Adipose tissue (tissue), 3 donors: Measurements from ENCODE around the gene SPATA3. TPM values are rescaled to one million over a fixed set of nuclear protein-coding genes. Genes with fewer than 3 reads are reported as not detected.

Experiments
- H3K27ac ChIP-seq: one replicate; pipeline ENCODE4 v1.5.1; 2013; ENCODE audit warnings: low read depth, low read length
- WGBS, 3 donors: extraction: QIAGEN DNeasy Blood & Tissue Kit; methylation state at CpG; one replicate each; pipeline ENCODE4 v1.1.7; 2013; 5-methylcytosine and 5-hydroxymethylcytosine counted together
- polyA plus RNA-seq, 3 donors: library from polyadenylated mRNA; stranded (reverse); fragments of 200-250 nt; gene quantifications; one replicate each; pipeline ENCODE4 v1.2.3, GENCODE V29; 2013
- donor health status: healthy with polysubstance abuse.
- donor health status: Bipolar disorder and iron deficiency.
- donor health status: healthy.

The SPATA3 gene
- polyA plus RNA-seq, result not detected

DNA sequence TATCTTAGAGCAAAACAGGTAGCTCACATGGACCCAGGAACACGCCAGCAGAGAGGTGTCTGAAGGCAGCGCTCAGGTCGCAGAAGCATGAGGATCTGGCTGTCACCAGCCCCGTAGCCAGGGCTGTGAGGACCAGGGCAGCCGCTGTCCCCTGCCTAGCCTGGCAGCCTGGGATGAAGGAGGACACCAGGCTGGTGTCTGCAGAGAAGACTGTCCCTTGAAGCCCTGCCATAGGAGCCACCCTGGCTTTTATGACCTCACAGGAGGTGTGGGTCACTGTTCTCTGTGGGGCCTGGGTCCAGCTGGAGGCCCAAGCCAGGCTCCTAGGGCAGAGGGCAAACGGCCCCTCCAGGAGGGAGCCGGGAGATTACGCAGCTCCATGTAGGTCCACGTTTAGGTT is at the start of gene SPATA3:
Gene SPATA3 (plus strand): TSS at position 301 of the 400 bp plus-strand sequence. CDS start 113 bp downstream, outside the sequence.
- 87 to 89% (median 88%) methylated on average over 9 of the region's 9 CpGs for WGBS, 3 donors

DNA sequence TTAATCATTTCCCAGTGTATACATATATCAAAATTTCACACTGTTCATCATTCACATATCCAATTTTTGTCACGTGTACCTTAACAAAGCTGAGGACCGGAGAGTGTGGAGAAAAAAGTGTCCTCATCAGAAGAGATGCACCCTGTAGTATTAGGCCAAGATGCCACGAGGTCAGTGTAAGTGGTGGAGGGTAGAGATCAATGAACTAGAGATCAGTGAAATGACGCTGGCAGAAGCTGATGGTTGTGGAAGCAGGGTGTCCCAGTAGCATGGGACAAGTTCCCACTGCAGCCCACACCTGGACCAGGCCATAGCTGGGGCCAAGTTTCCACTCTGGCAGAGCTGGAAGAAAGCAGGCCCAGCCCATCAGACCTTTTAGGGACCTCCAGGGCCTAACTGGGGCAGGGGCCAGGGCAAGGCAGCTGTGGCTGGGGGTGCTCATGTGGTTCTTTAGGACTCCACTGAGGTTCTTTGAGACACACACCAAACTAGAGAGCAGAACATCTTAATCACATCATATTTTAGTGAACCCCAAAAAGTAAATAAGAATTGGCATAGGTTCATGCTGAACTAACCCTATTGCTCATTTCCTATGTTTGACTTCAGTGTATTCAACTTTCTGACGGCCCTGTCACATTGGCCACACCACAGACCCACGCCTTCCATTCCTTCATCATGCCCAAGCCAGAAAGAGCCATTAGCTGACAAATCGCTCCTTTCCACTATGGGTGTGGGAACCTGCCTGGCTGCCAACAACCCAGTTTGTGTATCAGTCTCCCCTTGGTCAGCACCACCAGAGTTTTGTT is 49.3 kb upstream of the SPATA3 start:
- 84 to 91% (median 84%) methylated on average over 7 of the region's 7 CpGs for WGBS, 3 donors
- no peak overlapping the region for H3K27ac ChIP-seq

More for the DNA sequence above, at the start of gene SPATA3:
- H3K27ac ChIP-seq, result no peak within 1 kb of the TSS

DNA sequence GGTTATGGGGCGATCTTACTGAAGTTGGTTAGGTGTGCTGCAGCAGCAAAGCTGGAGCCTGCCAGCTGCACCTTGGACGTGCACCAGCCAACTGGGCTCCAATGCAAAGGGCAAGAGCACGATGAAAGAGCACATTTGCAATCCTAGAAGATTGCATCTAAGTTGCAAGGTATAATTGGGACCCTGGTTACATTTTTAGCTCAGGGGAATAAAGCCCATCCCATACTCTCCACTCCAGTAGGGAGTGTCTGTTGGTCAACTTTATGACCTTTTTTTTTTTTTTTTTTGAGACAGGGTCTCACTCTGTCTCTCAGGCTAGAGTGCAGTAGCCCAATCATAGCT is 48.7 kb upstream of the SPATA3 start:
- H3K27ac ChIP-seq, result no peak overlapping the region
- whole genome bisulfite sequencing, 3 donors, result 79 to 96% (median 91%) methylated on average over 3 of the region's 3 CpGs

DNA sequence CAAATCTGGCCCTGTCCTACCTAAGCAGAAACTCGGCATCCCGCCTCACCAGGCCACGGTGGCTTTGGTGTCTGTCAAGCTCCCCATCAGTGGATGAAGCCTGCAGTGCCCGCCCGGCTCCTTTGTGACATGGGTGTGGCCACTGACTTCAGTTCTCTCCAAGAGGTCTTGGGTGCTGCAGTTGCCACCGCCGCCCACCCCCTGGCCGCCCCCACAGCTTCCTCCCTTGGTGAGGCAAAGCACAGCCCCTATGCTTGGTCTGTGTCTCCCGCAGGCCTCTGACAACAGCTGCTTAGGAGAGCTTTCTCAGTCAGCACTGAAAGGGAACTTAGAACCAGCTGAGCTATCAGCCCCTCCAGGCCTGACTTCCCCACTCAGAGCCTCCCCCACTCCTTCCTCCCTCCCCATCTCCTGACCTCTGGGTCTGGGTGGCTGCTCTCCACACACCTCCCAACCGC is 48.0 kb upstream of the SPATA3 start:
- WGBS, 3 donors, result 62 to 83% (median 65%) methylated on average over 10 of the region's 10 CpGs
- no peak overlapping the region for H3K27ac ChIP-seq

DNA sequence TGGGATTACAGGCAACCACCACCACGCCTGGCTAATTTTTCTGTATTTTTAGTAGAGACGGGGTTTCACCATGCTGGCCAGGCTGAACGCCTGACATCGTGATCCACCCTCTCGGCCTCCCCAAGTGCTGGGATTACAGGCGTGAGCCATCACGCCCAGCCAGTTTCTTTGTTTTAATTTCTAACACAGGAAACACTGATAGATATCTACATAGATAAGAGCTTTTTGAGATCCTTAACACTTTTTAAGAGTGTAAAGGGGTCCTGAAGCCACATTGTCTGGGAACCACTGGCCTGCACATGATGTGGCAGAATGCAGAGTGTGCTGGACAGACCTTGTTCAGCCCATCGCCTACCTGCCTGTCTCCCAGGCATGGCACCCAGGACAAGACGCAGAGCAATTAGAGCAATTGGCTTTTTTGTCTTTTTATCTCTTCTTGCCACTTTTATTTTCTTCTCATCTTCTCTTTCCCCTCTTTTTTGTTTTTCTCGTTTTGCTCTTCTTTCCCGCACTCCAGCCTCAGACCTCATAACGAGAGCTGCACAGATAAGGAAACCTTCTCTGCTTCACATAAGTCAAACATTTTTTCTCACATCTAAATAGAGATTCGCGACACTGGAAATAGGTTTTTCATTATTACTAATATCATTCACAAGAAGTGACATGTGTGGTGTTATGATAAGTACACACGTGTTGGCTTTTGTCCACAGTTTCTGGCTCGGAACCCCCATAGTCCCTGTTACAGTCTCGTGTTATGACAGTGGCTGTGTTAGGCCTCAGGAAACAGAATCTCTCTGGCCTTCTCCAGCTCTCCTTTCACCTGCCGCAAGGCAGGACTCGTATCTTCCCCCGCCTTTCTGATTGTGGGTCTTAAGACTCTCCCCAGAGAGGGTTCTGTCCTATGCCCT is 45.7 kb upstream of the SPATA3 start:
- no peak overlapping the region for H3K27ac ChIP-seq
- WGBS, 3 donors, result 87 to 89% (median 88%) methylated on average over 20 of the region's 20 CpGs

DNA sequence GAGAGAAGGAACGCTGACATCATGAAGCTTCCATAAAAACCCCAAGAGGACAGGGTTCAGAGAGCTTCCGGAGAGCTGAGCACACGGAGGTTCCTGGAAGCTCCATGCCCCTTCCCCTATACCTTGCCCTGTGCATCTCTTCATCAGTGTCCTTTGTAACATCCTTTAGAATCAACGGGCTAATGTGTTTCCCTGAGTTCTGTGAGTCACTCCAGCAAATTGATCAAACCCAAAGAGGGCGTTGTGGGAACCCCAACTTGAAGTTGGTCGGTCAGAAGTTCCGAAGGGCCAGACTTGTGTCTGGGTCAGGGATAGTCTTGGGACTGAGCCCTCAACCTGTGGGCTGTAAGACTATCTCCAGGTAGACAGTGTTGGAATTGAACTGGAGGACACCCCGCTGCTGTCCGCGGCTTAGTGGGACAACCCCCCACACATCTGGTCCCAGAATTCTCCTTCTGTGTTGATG is 45.0 kb upstream of the SPATA3 start:
- WGBS, 3 donors, result 88 to 93% (median 92%) methylated on average over 10 of the region's 10 CpGs
- no peak overlapping the region for H3K27ac ChIP-seq

DNA sequence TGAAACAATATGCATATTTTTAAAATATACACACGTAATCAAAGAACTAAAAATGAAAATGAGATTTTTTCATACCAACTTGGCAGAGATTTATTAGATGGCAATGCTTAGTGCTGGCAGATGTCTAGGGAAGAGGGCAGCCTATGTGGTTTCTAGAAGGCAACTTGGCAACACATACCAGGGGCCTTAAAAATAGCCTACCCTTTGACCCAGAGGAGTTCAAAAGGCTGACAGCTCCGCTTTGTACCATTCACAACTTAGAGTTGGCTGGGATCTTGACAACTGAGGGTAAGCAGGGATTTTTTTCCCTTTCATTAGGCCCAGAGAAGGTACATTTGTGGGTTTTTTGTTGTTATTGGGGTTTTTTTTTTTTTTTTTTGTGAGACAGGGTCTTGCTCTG is 44.5 kb upstream of the SPATA3 start:
- no peak overlapping the region for H3K27ac ChIP-seq
- WGBS, 3 donors, result 64 to 86% (median 72%) methylated on average over 2 of the region's 2 CpGs

DNA sequence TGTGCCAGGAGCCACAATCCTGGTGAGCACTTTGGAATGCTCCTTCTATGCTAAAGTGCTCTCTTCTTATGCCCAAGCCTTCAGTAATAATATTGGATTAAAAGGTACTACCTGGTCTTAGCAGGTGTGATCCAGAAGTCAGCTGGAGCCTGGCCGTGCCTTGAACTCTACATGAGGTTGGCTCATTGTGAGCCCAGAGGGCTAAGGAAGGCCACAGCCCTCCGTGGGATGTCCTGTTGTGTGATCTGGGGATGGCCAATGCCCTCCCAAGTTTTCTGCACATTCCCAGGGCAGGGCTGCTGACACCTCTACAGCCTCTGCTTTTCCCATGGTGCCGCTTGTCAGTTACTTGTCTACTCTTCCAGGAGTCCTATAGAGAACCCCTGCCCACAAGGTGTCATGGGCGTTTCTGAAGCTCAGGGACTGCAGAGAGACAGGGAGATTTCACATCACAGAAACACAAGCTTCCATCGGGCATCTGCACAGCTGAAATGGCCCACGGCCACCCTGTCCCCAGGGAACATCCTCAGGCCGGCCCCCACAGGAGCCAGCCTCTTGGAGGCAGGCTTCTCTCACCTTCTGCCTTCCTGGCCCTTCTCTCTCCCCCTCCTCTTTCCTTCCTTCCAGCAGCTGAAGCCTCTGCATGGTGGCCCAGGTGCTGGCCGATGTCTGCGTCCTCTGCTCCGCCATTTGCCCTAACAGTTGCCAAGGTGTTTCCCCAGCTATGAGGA is 43.5 kb upstream of the SPATA3 start:
- WGBS, 3 donors, result 88 to 93% (median 91%) methylated on average over 10 of the region's 10 CpGs

DNA sequence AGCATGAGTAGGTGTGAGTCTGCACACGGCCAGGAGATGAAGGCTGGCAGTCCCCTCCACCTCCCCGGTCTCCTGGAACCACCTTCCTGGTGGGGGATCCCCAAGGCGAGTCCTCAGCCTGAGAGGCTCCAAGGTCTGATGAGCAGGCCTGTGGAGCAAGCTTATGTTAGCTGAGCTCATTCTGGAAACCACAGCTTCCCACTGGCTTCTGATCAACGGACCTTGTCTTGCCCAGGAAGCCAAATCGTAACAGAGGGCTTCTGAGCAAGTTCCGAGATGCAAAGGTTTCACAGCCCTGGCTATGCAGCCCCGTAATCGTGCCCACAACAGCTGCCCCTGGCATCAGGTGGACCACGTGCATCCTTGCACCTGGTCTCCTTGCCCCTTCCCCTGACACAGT is 42.1 kb upstream of the SPATA3 start:
- H3K27ac ChIP-seq, result no peak overlapping the region

More for the DNA sequence above, 43.5 kb upstream of the SPATA3 start:
- H3K27ac ChIP-seq, result no peak overlapping the region

DNA sequence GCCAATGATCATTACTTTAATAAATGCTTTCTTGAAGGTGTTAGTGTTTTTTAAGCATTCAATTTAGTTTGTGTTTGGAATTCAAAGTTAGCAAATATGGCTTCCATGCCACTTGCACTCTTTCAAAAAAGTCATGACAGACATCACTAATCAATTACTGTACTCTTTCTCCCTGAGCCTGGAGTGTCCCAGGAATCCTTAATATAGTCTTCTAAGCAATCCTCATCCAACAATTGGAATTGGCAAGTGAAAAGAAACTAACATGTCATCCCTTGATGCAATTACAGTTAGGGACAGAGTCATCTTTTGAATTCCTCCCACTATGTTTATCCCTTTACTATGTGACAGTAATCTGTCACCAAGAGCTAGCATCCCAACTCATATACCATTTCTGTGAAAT is 41.2 kb upstream of the SPATA3 start:
- H3K27ac ChIP-seq, result no peak overlapping the region

More for the DNA sequence above, 42.1 kb upstream of the SPATA3 start:
- 59 to 76% (median 67%) methylated on average over 9 of the region's 9 CpGs for WGBS, 3 donors

DNA sequence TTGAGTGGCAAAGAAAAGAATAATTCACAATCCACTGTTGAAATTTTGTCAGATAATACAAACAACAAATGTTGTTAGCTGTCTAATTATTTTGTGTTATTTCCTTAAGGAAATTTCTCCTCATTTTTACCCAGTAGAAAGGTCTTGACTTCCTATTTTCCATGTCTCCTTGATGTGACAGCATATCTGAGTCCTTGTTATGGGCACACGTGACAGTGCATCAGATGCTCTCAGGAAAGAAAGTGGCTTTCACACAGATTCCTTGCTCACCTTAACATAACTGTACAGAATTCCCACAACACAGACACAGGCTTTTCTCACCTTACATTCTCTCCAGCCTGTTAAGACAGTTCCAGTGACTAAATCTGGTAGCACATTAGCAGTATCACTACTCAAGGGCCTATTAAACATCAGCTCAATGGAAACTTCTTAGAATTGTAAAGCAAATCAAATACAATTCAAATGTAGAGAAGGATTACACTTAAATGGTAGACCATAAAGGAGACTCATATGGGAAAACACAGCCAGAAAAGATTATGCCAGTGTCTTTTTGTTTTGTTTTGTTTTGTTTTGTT is 40.7 kb upstream of the SPATA3 start:
- WGBS, 3 donors, result 75 to 92% (median 76%) methylated on average over 1 of the region's 1 CpG
- H3K27ac ChIP-seq, result no peak overlapping the region

DNA sequence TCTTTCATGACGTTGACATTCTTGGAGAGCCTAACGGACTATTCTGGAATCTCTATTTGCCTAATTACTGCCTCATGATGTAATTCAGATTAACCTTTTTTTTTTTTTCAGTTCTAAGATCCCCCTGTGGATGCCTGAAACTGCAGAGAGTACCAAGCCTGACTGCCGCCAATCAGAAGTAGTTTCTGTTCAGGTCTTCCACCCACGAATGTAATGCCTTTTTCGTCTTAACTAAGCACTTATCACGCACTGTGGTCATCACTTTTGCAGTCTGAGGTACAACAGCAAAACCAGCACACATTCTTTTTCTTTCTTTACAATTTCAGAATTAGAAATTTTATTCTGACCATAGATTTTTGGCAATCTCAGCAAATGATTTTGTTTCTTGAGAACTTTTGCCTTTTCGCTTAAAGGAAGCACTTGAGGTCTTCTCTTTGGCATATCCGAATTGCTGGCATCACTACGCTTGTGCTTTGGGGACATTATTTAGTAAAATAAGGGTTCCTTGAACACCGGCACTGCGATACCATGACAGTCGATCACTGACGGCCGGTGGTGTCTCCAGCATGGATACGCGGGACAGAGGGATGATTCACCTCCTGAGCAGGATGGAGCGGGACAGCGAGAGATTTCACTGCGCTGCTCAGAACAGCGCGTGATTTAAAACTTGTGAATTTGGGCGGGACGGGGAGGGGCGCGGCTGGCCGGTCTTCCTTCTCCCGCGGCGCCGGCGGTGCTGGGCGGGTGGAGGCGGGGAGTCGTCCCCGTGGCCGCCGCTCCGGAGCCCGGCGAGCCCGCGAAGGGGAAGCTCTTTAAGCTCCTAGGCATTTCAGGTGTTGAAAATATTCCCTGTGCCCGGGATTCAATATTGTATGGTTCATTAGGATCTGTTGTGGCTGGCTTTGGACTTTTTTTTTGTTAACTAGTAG is 38.8 kb upstream of the SPATA3 start:
- no peak overlapping the region for H3K27ac ChIP-seq
- 11 to 15% (median 13%) methylated on average over 37 to 43 of the region's 43 CpGs for WGBS, 3 donors

DNA sequence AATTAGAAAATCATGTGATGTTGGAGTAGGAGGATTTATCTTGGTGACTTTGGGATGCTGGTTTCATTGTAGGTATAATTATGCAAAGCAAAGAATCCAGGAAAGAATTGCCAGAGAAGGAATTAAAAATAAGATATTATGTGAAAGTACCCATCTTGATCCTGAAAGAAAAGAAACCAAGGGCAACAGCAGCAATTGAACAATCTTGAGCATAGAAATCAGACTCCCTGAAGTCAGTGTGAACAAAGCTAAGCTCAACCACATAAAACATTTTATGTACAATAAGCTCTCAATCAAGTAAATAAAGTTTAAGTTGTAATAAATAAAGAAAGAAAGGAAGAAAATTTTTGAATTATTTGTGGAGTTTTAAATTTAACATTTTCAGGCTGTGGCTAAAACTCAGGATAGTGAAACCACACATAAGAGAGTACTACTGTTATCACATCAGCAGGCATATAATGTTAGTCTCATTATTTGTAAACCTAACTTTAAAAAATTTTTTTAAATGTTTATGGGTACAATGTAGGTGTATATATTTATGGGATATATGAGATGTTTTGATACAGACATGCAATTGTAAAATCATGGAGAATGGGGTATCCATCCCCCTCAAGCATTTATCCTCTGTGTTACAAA is 38.0 kb upstream of the SPATA3 start:
- H3K27ac ChIP-seq, result no peak overlapping the region

DNA sequence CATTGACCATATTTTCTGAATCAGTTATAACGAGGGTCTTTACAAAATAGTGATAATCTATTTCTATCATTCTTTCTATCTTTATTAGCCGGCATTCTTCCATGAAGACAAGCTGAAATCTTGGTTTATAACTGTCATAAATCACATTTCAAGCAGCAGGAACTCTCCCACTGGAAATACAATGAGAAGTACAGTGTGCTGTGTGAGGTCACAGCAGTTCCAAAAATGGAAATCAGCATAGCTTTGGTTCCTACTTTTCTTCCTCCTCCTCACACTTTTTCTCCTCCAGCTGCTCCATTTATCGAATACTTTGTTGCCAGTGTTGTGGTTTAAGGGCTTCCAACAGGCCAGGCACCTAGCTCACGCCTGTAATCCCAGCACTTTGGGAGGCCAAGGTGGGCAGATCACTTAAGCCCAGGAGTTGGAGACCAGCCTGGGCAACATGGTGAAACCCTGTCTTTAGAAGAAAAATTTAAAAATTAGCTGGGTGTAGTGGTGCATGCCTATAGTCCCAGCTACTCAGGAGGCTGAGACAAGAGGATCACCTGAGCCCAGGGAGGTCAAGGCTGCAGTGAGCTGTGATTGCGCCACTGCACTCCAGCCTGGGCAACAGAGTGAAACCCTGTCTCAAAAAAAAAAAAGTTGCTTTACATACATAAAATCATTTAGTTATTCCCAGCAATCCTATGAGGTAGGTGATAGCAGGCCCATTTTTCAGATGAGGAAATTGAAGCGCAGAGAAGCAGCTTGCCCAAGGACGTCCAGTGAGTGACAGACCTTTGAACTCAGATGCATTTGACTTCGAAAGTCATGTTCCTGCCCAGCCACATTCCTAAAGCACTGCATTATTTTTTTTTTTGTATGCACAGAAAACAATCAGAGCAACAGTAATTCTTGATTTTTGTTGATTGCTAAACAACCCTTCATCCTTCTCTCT is 36.8 kb upstream of the SPATA3 start:
- 83 to 89% (median 86%) methylated on average over 8 of the region's 8 CpGs for WGBS, 3 donors
- no peak overlapping the region for H3K27ac ChIP-seq

DNA sequence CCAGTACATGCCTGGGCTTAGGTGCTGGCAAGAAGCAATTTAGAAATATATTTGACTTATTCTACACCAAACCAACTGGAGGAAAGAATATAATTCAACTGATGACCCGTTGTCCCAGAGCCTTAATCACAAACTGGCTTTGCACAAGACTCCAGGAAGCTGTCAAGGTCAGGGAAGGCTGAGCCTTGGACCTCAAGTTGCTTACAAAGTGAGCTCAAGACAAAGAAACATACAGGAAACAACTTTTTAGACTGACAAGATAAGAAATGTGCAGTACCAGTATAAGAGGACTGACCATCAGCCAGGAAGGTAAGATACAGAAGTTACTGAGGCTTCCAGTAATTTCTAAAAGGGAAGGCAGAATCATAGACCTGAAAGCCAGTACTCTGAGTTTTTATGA is 35.9 kb upstream of the SPATA3 start:
- 46 to 69% (median 68%) methylated on average over 1 of the region's 1 CpG for WGBS, 3 donors

DNA sequence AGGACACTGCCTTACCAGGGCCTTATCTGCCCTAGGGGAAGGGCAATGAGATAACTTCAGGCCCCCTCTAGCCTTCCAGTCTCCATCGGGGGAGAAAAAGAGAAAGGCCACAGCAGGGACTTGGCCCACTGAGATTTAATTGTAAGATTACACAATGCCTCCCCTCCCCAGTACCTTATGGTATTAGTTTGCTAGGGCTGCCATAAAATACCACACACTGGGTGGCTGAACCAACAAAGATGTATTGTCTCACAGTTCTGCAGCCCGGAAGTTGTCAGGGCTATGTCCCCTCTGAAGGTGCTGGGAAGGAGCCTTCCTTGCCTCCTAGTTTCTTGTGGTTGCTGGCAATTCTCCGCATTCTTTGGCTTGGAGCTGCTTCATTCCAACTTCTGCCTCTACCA is 34.8 kb upstream of the SPATA3 start:
- H3K27ac ChIP-seq, result no peak overlapping the region
- 44 to 76% (median 60%) methylated on average over 3 of the region's 3 CpGs for WGBS, 3 donors

More for the DNA sequence above, 35.9 kb upstream of the SPATA3 start:
- H3K27ac ChIP-seq, result no peak overlapping the region
